Measurements from ENCODE around the gene PKNOX2.

The PKNOX2 gene

GRCh38 chr11:125155100-125155444 is 9.5 kb upstream of the PKNOX2 start:
- H3F3A ChIP-seq (ENCODE audit: insufficient read depth, low read length): no peaks in the 10 kb centered on the region
- no peaks in the 10 kb centered on the region for H3K79me2 ChIP-seq (ENCODE audit: low read length)
- no peak for DNase-seq
- no peaks in the 10 kb centered on the region for H3K27me3 ChIP-seq (replicated peaks; ENCODE audit: insufficient read depth, low read length)
- no peaks in the 10 kb centered on the region for H3K36me3 ChIP-seq (replicated peaks; ENCODE audit: insufficient read depth, low read length)
- H2AFZ ChIP-seq (ENCODE audit: low read length): no peak overlapping the region
- no peaks in the 10 kb centered on the region for H4K20me1 ChIP-seq (ENCODE audit: insufficient read depth, low read length)
- no peak overlapping the region for H3K4me3 ChIP-seq (ENCODE audit: low read length)
- no peak for TF ChIP-seq EZH2 (optimal IDR thresholded peaks at IDR 0.05; ENCODE audit: low read depth, low read length)
- no peak for TF ChIP-seq EZH2phosphoT487 (IDR thresholded peaks at IDR 0.05; ENCODE audit: low read length)
- no peak for TF ChIP-seq CTCF (IDR thresholded peaks at IDR 0.05; ENCODE audit: low read length)
- H3K9me2 ChIP-seq (replicated peaks; ENCODE audit: insufficient read depth, low read length): no peaks in the 10 kb centered on the region
- no peak overlapping the region for H3K4me2 ChIP-seq (ENCODE audit: low read depth, low read length)
- H3K9me3 ChIP-seq (replicated peaks; ENCODE audit: insufficient read depth, low read length): no peaks in the 10 kb centered on the region
- H3K9ac ChIP-seq (ENCODE audit: low read length): no peak overlapping the region
- H3K27ac ChIP-seq (ENCODE audit: low read length): no peak overlapping the region
- H3K4me1 ChIP-seq (ENCODE audit: low read length): no peaks in the 10 kb centered on the region

- H3K9ac ChIP-seq (ENCODE audit: low read length): no peak overlapping the region
- no peaks in the 10 kb centered on the region for H3K79me2 ChIP-seq (ENCODE audit: low read length)
- H3K36me3 ChIP-seq (replicated peaks; ENCODE audit: insufficient read depth, low read length): no peaks in the 10 kb centered on the region
- no peaks in the 10 kb centered on the region for H3K4me1 ChIP-seq (ENCODE audit: low read length)
- no peak overlapping the region for H3K4me3 ChIP-seq (ENCODE audit: low read length)
- no peak for DNase-seq
- H3K27ac ChIP-seq (ENCODE audit: low read length): no peak overlapping the region
- H3K27me3 ChIP-seq (replicated peaks; ENCODE audit: insufficient read depth, low read length): no peaks in the 10 kb centered on the region
- H3K9me2 ChIP-seq (replicated peaks; ENCODE audit: insufficient read depth, low read length): no peaks in the 10 kb centered on the region
- no peak overlapping the region for H3K4me2 ChIP-seq (ENCODE audit: low read depth, low read length)
- no peaks in the 10 kb centered on the region for H3K9me3 ChIP-seq (replicated peaks; ENCODE audit: insufficient read depth, low read length)
- H3F3A ChIP-seq (ENCODE audit: insufficient read depth, low read length): no peaks in the 10 kb centered on the region
- H4K20me1 ChIP-seq (ENCODE audit: insufficient read depth, low read length): no peaks in the 10 kb centered on the region
- no peak for TF ChIP-seq CTCF (IDR thresholded peaks at IDR 0.05; ENCODE audit: low read length)
- TF ChIP-seq EZH2phosphoT487 (IDR thresholded peaks at IDR 0.05; ENCODE audit: low read length): no peak
- no peak for TF ChIP-seq EZH2 (optimal IDR thresholded peaks at IDR 0.05; ENCODE audit: low read depth, low read length)
- no peak overlapping the region for H2AFZ ChIP-seq (ENCODE audit: low read length)
Observed at GRCh38 chr11:125155767-125156166, 8.8 kb upstream of the PKNOX2 start.

- DNase-seq: no peak
- Histone ChIP-seq H3K9ac (ENCODE audit: low read length) (no peak overlapping the region), H3K27ac (ENCODE audit: low read length) (no peak overlapping the region), H3K4me1 (ENCODE audit: low read length) (no peaks in the 10 kb centered on the region), H4K20me1 (ENCODE audit: insufficient read depth, low read length) (no peaks in the 10 kb centered on the region), H3K9me2 (replicated peaks; ENCODE audit: insufficient read depth, low read length) (no peaks in the 10 kb centered on the region), H3F3A (ENCODE audit: insufficient read depth, low read length) (no peaks in the 10 kb centered on the region), H3K36me3 (replicated peaks; ENCODE audit: insufficient read depth, low read length) (no peaks in the 10 kb centered on the region), H3K4me3 (ENCODE audit: low read length) (no peak overlapping the region), H3K27me3 (replicated peaks; ENCODE audit: insufficient read depth, low read length) (no peaks in the 10 kb centered on the region), H3K79me2 (ENCODE audit: low read length) (no peaks in the 10 kb centered on the region), H2AFZ (ENCODE audit: low read length) (no peak overlapping the region), H3K9me3 (replicated peaks; ENCODE audit: insufficient read depth, low read length) (no peaks in the 10 kb centered on the region), H3K4me2 (ENCODE audit: low read depth, low read length) (no peak overlapping the region)
- TF ChIP-seq CTCF (IDR thresholded peaks at IDR 0.05; ENCODE audit: low read length): no peak
- TF ChIP-seq EZH2 (optimal IDR thresholded peaks at IDR 0.05; ENCODE audit: low read depth, low read length): no peak
- TF ChIP-seq EZH2phosphoT487 (IDR thresholded peaks at IDR 0.05; ENCODE audit: low read length): no peak
Observed at GRCh38 chr11:125156346-125157117, 8.0 kb upstream of the PKNOX2 start.
